Measurements from ENCODE around the gene CMTM8.

GRCh38 chr3:32406486-32407408 is 168.3 kb downstream of the CMTM8 start:
- TF ChIP-seq, protein P1, sequence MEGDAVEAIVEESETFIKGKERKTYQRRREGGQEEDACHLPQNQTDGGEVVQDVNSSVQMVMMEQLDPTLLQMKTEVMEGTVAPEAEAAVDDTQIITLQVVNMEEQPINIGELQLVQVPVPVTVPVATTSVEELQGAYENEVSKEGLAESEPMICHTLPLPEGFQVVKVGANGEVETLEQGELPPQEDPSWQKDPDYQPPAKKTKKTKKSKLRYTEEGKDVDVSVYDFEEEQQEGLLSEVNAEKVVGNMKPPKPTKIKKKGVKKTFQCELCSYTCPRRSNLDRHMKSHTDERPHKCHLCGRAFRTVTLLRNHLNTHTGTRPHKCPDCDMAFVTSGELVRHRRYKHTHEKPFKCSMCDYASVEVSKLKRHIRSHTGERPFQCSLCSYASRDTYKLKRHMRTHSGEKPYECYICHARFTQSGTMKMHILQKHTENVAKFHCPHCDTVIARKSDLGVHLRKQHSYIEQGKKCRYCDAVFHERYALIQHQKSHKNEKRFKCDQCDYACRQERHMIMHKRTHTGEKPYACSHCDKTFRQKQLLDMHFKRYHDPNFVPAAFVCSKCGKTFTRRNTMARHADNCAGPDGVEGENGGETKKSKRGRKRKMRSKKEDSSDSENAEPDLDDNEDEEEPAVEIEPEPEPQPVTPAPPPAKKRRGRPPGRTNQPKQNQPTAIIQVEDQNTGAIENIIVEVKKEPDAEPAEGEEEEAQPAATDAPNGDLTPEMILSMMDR (IDR thresholded peaks at IDR 0.05; ENCODE audit: low read depth, low read length), result no peak
- TF ChIP-seq POLR2A (IDR thresholded peaks at IDR 0.05; ENCODE audit: extremely low read depth, insufficient read length) (no peak), MAX (IDR thresholded peaks at IDR 0.05; ENCODE audit: low read depth, low read length) (0 out of 2 replicates have a peak, but pooled peaks have one; percentile 31)

All from NB4 (cell line).